Measurements from ENCODE around the gene SFTPD.
"Not testable (repeated sequence)": the region's sequence is repeated elsewhere in the genome, so short reads cannot be mapped to it uniquely, and the experiment has no call there.

Gene SFTPD

GRCh38 chr10:79948976-79949722 is at the start of gene SFTPD:
TSS of gene SFTPD (minus strand) at chr10:79949105. CDS start at chr10:79946659, 2,446 bp downstream.
- no peak for DNase-seq (ENCODE audit: low read depth)

- no peak for DNase-seq (ENCODE audit: low read depth)
These were observed 47.2 kb upstream of the SFTPD start for GRCh38 chr10:79995979-79996634.

GRCh38 chr10:79994556-79994955 is 45.7 kb upstream of the SFTPD start:
- no peak for DNase-seq (ENCODE audit: low read depth)

GRCh38 chr10:79988199-79988598 is 39.3 kb upstream of the SFTPD start:
- DNase-seq (ENCODE audit: low read depth) = not testable (repeated sequence)

GRCh38 chr10:79986661-79987060 is 37.8 kb upstream of the SFTPD start:
- DNase-seq (ENCODE audit: low read depth) = not testable (repeated sequence)

GRCh38 chr10:79985481-79986072 is 36.7 kb upstream of the SFTPD start:
- DNase-seq (ENCODE audit: low read depth) = no peak

- no peak for DNase-seq (ENCODE audit: low read depth)
These were observed 35.9 kb upstream of the SFTPD start for GRCh38 chr10:79984851-79985250.

- DNase-seq (ENCODE audit: low read depth) = no peak
These were observed 34.5 kb upstream of the SFTPD start for GRCh38 chr10:79983286-79983909.

GRCh38 chr10:79982861-79983260 is 34.0 kb upstream of the SFTPD start:
- DNase-seq (ENCODE audit: low read depth) = no peak

- no peak for DNase-seq (ENCODE audit: low read depth)
These were observed 33.5 kb upstream of the SFTPD start for GRCh38 chr10:79982362-79982800.

GRCh38 chr10:79981450-79982361 is 32.8 kb upstream of the SFTPD start:
- no peak for DNase-seq (ENCODE audit: low read depth)

- no peak for DNase-seq (ENCODE audit: low read depth)
These were observed 31.8 kb upstream of the SFTPD start for GRCh38 chr10:79980711-79981110.

GRCh38 chr10:79979976-79980687 is 31.2 kb upstream of the SFTPD start:
- DNase-seq (ENCODE audit: low read depth) = no peak

GRCh38 chr10:79979310-79979975 is 30.5 kb upstream of the SFTPD start:
- DNase-seq (ENCODE audit: low read depth) = no peak

- DNase-seq (ENCODE audit: low read depth) = no peak
These were observed 28.1 kb upstream of the SFTPD start for GRCh38 chr10:79976999-79977398.

- DNase-seq (ENCODE audit: low read depth) = no peak
These were observed 21.2 kb upstream of the SFTPD start for GRCh38 chr10:79970062-79970461.

GRCh38 chr10:79947787-79948424 is 999 bp downstream of the SFTPD start:
- DNase-seq (ENCODE audit: low read depth) = no peak

GRCh38 chr10:79947083-79947415 is 1.9 kb downstream of the SFTPD start:
- DNase-seq (ENCODE audit: low read depth) = no peak

- DNase-seq (ENCODE audit: low read depth) = no peak
These were observed 2.4 kb downstream of the SFTPD start for GRCh38 chr10:79946271-79947082.
